ENCODE results near the gene PRKAR1B. TPM values are rescaled to one million over a fixed set of nuclear protein-coding genes. Genes with fewer than 3 reads are reported as not detected.

PRKAR1B gene
- total and polyA plus RNA-seq, 8 donors: 4.5 to 45.8 (median 11.1) TPM

- DNase-seq: no peak
- intact Hi-C loops (cut with DNase I; ENCODE audit: low total_unique reads): no loop called here
- Histone ChIP-seq H3K27ac (no peak overlapping the region), H3K9me3 (no peaks in the 10 kb centered on the region), H3K27me3 (no peaks in the 10 kb centered on the region), H3K36me3 (no peaks in the 10 kb centered on the region), H3K4me3 (no peak overlapping the region), H3K4me1 (peaks cover 0 to 2% (median 0%) of the 10 kb centered on the region in 4 donors)
- TF ChIP-seq POLR2A (IDR thresholded peaks at IDR 0.05) (no peak), POLR2AphosphoS5 (IDR thresholded peaks at IDR 0.05) (no peak), EP300 (IDR thresholded peaks at IDR 0.05) (no peak), CTCF (IDR thresholded peaks at IDR 0.05) (no peak)
- 90 to 96% (median 95%) methylated on average over 15 to 23 of the region's 23 CpGs for WGBS, 5 donors
Measured at GRCh38 chr7:632831-633210, 94.3 kb downstream of the PRKAR1B start.

- Histone ChIP-seq H3K27ac (no peak overlapping the region), H3K9me3 (no peaks in the 10 kb centered on the region), H3K4me1 (peaks cover 0 to 2% (median 0%) of the 10 kb centered on the region in 4 donors), H3K27me3 (no peaks in the 10 kb centered on the region), H3K4me3 (no peak overlapping the region), H3K36me3 (no peaks in the 10 kb centered on the region)
- no peak for DNase-seq
- WGBS, 5 donors: 94 to 96% (median 95%) methylated on average over 30 to 39 of the region's 39 CpGs
- intact Hi-C loops (cut with DNase I; ENCODE audit: low total_unique reads): no loop called here
- TF ChIP-seq CTCF (IDR thresholded peaks at IDR 0.05) (no peak), POLR2AphosphoS5 (IDR thresholded peaks at IDR 0.05) (no peak), POLR2A (IDR thresholded peaks at IDR 0.05) (no peak), EP300 (IDR thresholded peaks at IDR 0.05) (no peak)
Measured at GRCh38 chr7:631964-632830, 94.9 kb downstream of the PRKAR1B start.

GRCh38 chr7:631291-631711 is 95.8 kb downstream of the PRKAR1B start:
- no peaks in the 10 kb centered on the region for H3K27me3 ChIP-seq
- H3K4me1 ChIP-seq: peaks cover 0 to 2% (median 0%) of the 10 kb centered on the region in 4 donors
- H3K36me3 ChIP-seq: no peaks in the 10 kb centered on the region
- no peaks in the 10 kb centered on the region for H3K9me3 ChIP-seq
- DNase-seq: no peak
- WGBS, 5 donors: 93 to 97% (median 95%) methylated on average over 11 to 17 of the region's 17 CpGs
- no peak for TF ChIP-seq CTCF (IDR thresholded peaks at IDR 0.05)
- TF ChIP-seq POLR2A (IDR thresholded peaks at IDR 0.05): no peak
- TF ChIP-seq EP300 (IDR thresholded peaks at IDR 0.05): no peak
- TF ChIP-seq POLR2AphosphoS5 (IDR thresholded peaks at IDR 0.05): no peak
- intact Hi-C loops (cut with DNase I; ENCODE audit: low total_unique reads): no loop called here
- no peak overlapping the region for H3K4me3 ChIP-seq
- H3K27ac ChIP-seq: no peak overlapping the region

- Histone ChIP-seq H3K36me3 (no peaks in the 10 kb centered on the region), H3K27me3 (no peaks in the 10 kb centered on the region), H3K9me3 (peaks cover 0 to 2% (median under 1%) of the 10 kb centered on the region in 4 donors), H3K4me1 (peaks cover 0 to 2% (median 0%) of the 10 kb centered on the region in 4 donors), H3K27ac (no peak overlapping the region), H3K4me3 (no peak overlapping the region)
- intact Hi-C loops (cut with DNase I; ENCODE audit: low total_unique reads): no loop called here
- 76 to 83% (median 81%) methylated on average over 5 of the region's 5 CpGs for WGBS, 5 donors
- DNase-seq: no peak
- TF ChIP-seq EP300 (IDR thresholded peaks at IDR 0.05): no peak
- TF ChIP-seq POLR2A (IDR thresholded peaks at IDR 0.05): no peak
- no peak for TF ChIP-seq POLR2AphosphoS5 (IDR thresholded peaks at IDR 0.05)
Measured at GRCh38 chr7:630539-630938, 96.5 kb downstream of the PRKAR1B start.

- 94 to 98% (median 95%) methylated on average over 9 to 12 of the region's 12 CpGs for WGBS, 5 donors
- DNase-seq: no peak
- intact Hi-C loops (cut with DNase I; ENCODE audit: low total_unique reads): no loop called here
Measured at GRCh38 chr7:630111-630511, 97.0 kb downstream of the PRKAR1B start.

More at GRCh38 chr7:630111-630511, 97.0 kb downstream of the PRKAR1B start:
- TF ChIP-seq EP300 (IDR thresholded peaks at IDR 0.05): no peak
- TF ChIP-seq CTCF (IDR thresholded peaks at IDR 0.05): no peak
- TF ChIP-seq POLR2AphosphoS5 (IDR thresholded peaks at IDR 0.05): no peak
- no peak for TF ChIP-seq POLR2A (IDR thresholded peaks at IDR 0.05)
- H3K27me3 ChIP-seq: no peaks in the 10 kb centered on the region
- no peak overlapping the region for H3K27ac ChIP-seq
- H3K4me3 ChIP-seq: no peak overlapping the region
- peaks cover 0 to 2% (median 0%) of the 10 kb centered on the region in 4 donors for H3K4me1 ChIP-seq
- peaks cover 0 to 6% (median 5%) of the 10 kb centered on the region in 4 donors for H3K9me3 ChIP-seq
- no peaks in the 10 kb centered on the region for H3K36me3 ChIP-seq

Data from stomach (tissue), 9 donors.